ENCODE data around the gene ADAMTS6. TPM values are rescaled to one million over a fixed set of nuclear protein-coding genes. Genes with fewer than 3 reads are reported as not detected.

Gene ADAMTS6
- polyA plus RNA-seq, 3 donors, result 0.01 TPM; not detected in 2

- 37% methylated on average over 11 of the region's 17 CpGs for WGBS (ENCODE audit: insufficient coverage)
- peaks cover 10% of the 10 kb centered on the region for H3K4me1 Mint-ChIP-seq
- Histone ChIP-seq H3K27me3 (ENCODE audit: control insufficient read depth in 2 of 2, insufficient read depth in 2 of 2, low read length in 2 of 2) (peaks cover 0 to 5% of the 10 kb centered on the region in 2 donors), H2AFZ (ENCODE audit: insufficient read depth, low read depth, low read length, poor library complexity, severe bottlenecking) (peak overlapping the region; percentile 88), H4K20me1 (ENCODE audit: insufficient read depth, low read length) (no peaks in the 10 kb centered on the region), H3K4me1 (ENCODE audit: control insufficient read depth in 1 of 2, insufficient read depth in 2 of 2, low read length in 2 of 2) (peaks cover 4 to 9% of the 10 kb centered on the region in 2 donors), H3K4me2 (replicated peaks; ENCODE audit: extremely low read depth, low read length, poor library complexity, severe bottlenecking) (peak overlapping the region; percentile 82), H3K9me3 (replicated peaks in 1 of 2; ENCODE audit: control insufficient read depth in 1 of 2, insufficient read depth in 1 of 2, low read length in 2 of 2) (no peaks in the 10 kb centered on the region), H3K9ac (ENCODE audit: insufficient read depth, low read length, poor library complexity, severe bottlenecking) (peak overlapping the region; percentile 77), H3K79me2 (ENCODE audit: insufficient read depth, low read length) (no peaks in the 10 kb centered on the region), H3K4me3 (replicated peaks in 1 of 3; ENCODE audit: low read depth in 2 of 3, low read length in 3 of 3) (peak overlapping the region; percentile 54 to 83 (median 79)), H3K27ac (ENCODE audit: low read depth in 1 of 2, low read length in 2 of 2) (no peak overlapping the region), H3K36me3 (replicated peaks in 1 of 2; ENCODE audit: control insufficient read depth in 1 of 2, insufficient read depth in 2 of 2, low read length in 2 of 2) (no peaks in the 10 kb centered on the region)
- TF ChIP-seq, protein P1, sequence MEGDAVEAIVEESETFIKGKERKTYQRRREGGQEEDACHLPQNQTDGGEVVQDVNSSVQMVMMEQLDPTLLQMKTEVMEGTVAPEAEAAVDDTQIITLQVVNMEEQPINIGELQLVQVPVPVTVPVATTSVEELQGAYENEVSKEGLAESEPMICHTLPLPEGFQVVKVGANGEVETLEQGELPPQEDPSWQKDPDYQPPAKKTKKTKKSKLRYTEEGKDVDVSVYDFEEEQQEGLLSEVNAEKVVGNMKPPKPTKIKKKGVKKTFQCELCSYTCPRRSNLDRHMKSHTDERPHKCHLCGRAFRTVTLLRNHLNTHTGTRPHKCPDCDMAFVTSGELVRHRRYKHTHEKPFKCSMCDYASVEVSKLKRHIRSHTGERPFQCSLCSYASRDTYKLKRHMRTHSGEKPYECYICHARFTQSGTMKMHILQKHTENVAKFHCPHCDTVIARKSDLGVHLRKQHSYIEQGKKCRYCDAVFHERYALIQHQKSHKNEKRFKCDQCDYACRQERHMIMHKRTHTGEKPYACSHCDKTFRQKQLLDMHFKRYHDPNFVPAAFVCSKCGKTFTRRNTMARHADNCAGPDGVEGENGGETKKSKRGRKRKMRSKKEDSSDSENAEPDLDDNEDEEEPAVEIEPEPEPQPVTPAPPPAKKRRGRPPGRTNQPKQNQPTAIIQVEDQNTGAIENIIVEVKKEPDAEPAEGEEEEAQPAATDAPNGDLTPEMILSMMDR (IDR thresholded peaks at IDR 0.05), result no peak
- H3K9me3 Mint-ChIP-seq, result peaks cover 0 to 2% (median 0%) of the 10 kb centered on the region in 7 donors
- H3K36me3 Mint-ChIP-seq, result no peaks in the 10 kb centered on the region
- peaks cover 10 to 28% (median 14%) of the 10 kb centered on the region in 3 donors for H3K27me3 Mint-ChIP-seq (ENCODE audit: low read depth in 3 of 3)
- intact Hi-C loops (cut with micrococcal nuclease), result loop anchor here in 1 of 2 donors (10.0 kb wide), 1 partner anchor 382 kb away; the partner anchor contains the start of gene ADAMTS6
- DNase-seq, result no peak
- H3K27ac Mint-ChIP-seq, result peak overlapping the region in 3 of 7 donors; percentile 26 to 78 (median 74)
- H3K4me3 Mint-ChIP-seq, result peak overlapping the region; percentile 87 to 98
These were observed 379.2 kb downstream of the ADAMTS6 start for GRCh38 chr5:65102371-65102975.

- Mint-ChIP-seq H3K4me1 (peaks cover 10% of the 10 kb centered on the region), H3K9me3 (peaks cover 0 to 2% (median 0%) of the 10 kb centered on the region in 7 donors), H3K27me3 (ENCODE audit: low read depth in 3 of 3) (peaks cover 10 to 28% (median 14%) of the 10 kb centered on the region in 3 donors), H3K36me3 (no peaks in the 10 kb centered on the region), H3K27ac (no peak overlapping the region), H3K4me3 (no peak overlapping the region)
- TF ChIP-seq, protein P1 (IDR thresholded peaks at IDR 0.05), result no peak
- H3K4me3 ChIP-seq (replicated peaks in 1 of 3; ENCODE audit: low read depth in 2 of 3, low read length in 3 of 3), result no peak overlapping the region
- no peaks in the 10 kb centered on the region for H3K9me3 ChIP-seq (replicated peaks in 1 of 2; ENCODE audit: control insufficient read depth in 1 of 2, insufficient read depth in 1 of 2, low read length in 2 of 2)
- DNase-seq, result no peak
- WGBS (ENCODE audit: insufficient coverage), result 100% methylated on average over 1 of the region's 8 CpGs
- H3K36me3 ChIP-seq (replicated peaks in 1 of 2; ENCODE audit: control insufficient read depth in 1 of 2, insufficient read depth in 2 of 2, low read length in 2 of 2), result no peaks in the 10 kb centered on the region
- no peak overlapping the region for H3K9ac ChIP-seq (ENCODE audit: insufficient read depth, low read length, poor library complexity, severe bottlenecking)
- H4K20me1 ChIP-seq (ENCODE audit: insufficient read depth, low read length), result no peaks in the 10 kb centered on the region
- peaks cover 0 to 5% of the 10 kb centered on the region in 2 donors for H3K27me3 ChIP-seq (ENCODE audit: control insufficient read depth in 2 of 2, insufficient read depth in 2 of 2, low read length in 2 of 2)
- intact Hi-C loops (cut with micrococcal nuclease), result loop anchor here in 1 of 2 donors (10.0 kb wide), 1 partner anchor 383 kb away; the partner anchor contains the start of gene ADAMTS6
- H3K4me2 ChIP-seq (replicated peaks; ENCODE audit: extremely low read depth, low read length, poor library complexity, severe bottlenecking), result no peak overlapping the region
- H3K79me2 ChIP-seq (ENCODE audit: insufficient read depth, low read length), result no peaks in the 10 kb centered on the region
- peaks cover 4 to 9% of the 10 kb centered on the region in 2 donors for H3K4me1 ChIP-seq (ENCODE audit: control insufficient read depth in 1 of 2, insufficient read depth in 2 of 2, low read length in 2 of 2)
- no peak overlapping the region for H2AFZ ChIP-seq (ENCODE audit: insufficient read depth, low read depth, low read length, poor library complexity, severe bottlenecking)
- H3K27ac ChIP-seq (ENCODE audit: low read depth in 1 of 2, low read length in 2 of 2), result no peak overlapping the region
These were observed 380.1 kb downstream of the ADAMTS6 start for GRCh38 chr5:65101632-65102100.

Data from CD14-positive monocyte (primary cell).